Measurements from ENCODE around the gene CD38.
"Not testable (repeated sequence)": the region's sequence is repeated elsewhere in the genome, so short reads cannot be mapped to it uniquely, and the experiment has no call there.

CD38 gene

DNA sequence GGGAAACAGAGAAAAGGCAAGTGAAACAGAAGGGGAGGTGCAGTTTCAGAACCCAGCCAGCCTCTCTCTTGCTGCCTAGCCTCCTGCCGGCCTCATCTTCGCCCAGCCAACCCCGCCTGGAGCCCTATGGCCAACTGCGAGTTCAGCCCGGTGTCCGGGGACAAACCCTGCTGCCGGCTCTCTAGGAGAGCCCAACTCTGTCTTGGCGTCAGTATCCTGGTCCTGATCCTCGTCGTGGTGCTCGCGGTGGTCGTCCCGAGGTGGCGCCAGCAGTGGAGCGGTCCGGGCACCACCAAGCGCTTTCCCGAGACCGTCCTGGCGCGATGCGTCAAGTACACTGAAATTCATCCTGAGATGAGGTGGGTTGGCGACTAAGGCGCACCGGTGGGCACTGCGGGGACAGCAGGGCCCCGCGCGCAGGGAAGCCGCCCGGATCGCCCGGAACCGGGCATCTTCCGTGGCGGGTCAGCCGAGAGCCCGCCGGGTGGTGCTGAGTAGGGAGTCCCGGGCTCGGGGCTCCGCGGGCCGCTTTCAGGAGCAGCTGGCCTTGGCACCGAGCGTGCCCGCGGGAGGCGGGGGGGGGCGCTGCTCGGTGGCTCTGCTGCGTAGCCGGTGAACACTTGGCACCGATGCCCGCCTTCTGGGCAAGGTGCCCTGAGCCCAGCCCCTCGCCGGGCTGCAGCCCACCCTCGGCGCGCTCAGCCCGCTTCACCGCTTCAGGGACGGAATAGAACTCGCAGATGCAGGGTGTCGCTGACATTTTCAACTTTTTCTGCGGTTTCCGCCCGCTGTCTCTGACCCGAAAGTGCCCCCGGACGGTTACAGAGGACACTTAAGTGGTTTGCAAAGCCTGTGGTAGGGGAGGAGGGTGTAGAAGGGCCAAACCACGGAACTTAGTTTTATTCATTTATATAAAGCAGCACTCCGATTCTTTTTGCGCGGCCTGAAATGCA, at the start of gene CD38:
CD38 (plus strand) TSS at position 40 of the 953 bp plus-strand sequence; CDS start at position 127, 87 bp downstream.
- DNase-seq (ENCODE audit: low read depth), result no peak

DNA sequence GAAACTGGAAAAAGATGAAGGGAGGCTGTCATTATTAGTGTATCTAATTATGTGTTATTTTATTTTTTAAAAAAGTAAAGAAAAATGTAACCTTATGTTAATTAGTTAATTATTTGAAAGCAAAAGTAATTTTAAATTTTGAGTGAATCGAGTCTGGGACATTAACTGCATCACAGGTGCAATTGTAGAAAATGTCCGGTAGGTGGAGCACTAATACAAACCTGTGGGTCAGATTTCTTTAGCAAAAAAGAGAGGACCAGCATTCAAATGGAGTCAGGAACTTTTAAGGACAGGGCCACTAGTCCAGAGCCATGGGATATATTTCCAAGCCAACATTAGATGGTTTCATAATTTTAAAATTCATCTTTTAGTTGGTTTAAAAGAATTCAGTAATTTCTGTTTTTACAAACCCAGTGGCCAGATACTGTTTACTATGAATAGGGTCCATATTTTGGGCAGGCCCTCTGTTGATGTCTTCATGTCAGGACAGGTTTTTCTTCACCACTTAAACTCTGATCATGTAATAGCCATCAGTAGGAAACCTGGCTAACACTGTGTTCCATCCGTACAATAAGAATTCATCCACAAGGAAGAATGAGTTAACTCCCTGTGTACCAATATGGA, 48.1 kb upstream of the CD38 start:
- no peak for DNase-seq (ENCODE audit: low read depth)

DNA sequence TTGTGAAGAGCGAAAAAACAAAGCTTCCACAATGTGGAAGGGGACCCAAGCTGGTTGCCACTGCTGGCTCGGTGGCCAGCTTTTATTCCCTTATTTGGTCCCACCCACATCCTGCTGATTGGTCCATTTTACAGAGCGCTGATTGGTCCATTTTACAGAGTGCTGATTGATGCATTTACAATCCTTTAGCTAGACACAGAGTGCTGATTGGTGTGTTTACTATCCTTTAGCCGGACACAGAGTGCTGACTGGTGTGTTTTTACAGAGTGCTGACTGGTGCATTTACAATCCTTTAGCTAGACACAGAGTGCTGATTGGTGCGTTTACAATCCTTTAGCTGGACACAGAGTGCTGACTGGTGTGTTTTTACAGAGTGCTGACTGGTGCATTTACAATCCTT, 45.1 kb upstream of the CD38 start:
- not testable (repeated sequence) for DNase-seq (ENCODE audit: low read depth)

GRCh38 chr4:15735536-15735935, 42.6 kb upstream of the CD38 start:
- no peak for DNase-seq (ENCODE audit: low read depth)

GRCh38 chr4:15736514-15737050, 41.5 kb upstream of the CD38 start:
- no peak for DNase-seq (ENCODE audit: low read depth)

DNA sequence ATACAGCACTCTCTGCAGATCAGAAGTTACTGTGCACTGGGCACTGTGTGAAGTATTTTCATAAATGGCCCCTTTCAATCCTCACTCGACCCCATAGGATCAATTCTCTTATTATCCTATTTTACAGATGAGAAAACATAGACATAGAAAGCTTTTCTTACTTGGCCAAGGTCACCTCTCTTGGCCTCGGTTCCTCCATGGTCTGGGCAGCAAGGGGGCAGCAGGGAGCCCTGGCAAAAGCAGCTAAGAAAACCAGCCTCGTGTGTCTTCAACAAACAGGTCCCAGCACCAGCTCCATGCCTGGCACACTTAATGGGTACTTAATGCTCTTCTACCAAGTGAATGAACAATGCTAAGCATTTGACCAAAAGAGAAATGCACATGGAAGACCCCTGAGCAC, 40.9 kb upstream of the CD38 start:
- no peak for DNase-seq (ENCODE audit: low read depth)

- no peak for DNase-seq (ENCODE audit: low read depth)
These were observed 39.3 kb upstream of the CD38 start for GRCh38 chr4:15738877-15739276.

GRCh38 chr4:15740764-15741404, 37.2 kb upstream of the CD38 start:
- no peak for DNase-seq (ENCODE audit: low read depth)

- DNase-seq (ENCODE audit: low read depth), result no peak
These were observed 36.0 kb upstream of the CD38 start for GRCh38 chr4:15742083-15742582.

GRCh38 chr4:15742637-15743036, 35.5 kb upstream of the CD38 start:
- no peak for DNase-seq (ENCODE audit: low read depth)

DNA sequence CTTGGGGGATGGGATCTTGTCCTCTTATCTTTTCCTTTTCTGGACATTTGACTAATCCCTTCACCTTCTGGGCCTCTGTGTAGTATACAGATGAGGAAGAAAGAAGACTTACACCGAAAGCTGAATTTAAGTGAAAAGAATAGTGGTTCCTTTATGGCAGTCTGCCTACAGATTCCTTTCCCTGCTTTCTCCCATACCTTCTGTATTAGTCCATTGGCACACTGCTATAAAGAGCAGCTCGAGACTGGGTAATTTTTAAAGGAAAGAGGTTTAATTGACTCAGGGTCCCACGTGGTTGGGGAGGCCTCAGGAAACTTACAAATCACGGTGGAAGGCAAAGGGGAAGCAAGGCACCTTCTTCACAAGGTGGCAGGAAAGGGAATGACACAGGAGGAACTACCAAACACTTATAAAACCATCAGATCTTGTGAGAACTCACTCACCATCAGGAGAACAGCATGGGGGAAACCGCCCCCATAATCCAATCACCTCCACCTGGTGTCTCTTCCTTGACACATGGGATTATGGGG, 34.0 kb upstream of the CD38 start:
- no peak for DNase-seq (ENCODE audit: low read depth)

GRCh38 chr4:15746110-15746509, 32.0 kb upstream of the CD38 start:
- no peak for DNase-seq (ENCODE audit: low read depth)

DNA sequence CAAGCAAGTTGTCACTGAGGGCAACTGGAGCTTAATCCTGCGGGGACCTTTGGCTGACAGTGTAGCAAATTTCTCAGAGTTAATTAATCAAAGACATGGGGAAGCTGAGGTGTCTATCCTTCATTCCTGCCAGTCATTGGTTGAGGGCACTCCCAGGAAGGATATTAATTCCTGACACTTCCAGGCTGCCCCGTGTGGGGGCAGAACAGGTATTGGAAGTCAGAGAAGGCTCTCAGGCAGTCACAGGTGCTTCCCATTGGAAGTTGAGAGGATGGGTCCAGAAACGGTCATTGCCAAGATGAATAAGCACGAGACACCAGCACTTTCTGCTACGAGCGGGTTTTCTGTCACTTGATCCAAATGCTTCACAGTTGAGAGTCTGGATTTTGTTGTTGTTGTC, 29.1 kb upstream of the CD38 start:
- DNase-seq (ENCODE audit: low read depth), result no peak

DNA sequence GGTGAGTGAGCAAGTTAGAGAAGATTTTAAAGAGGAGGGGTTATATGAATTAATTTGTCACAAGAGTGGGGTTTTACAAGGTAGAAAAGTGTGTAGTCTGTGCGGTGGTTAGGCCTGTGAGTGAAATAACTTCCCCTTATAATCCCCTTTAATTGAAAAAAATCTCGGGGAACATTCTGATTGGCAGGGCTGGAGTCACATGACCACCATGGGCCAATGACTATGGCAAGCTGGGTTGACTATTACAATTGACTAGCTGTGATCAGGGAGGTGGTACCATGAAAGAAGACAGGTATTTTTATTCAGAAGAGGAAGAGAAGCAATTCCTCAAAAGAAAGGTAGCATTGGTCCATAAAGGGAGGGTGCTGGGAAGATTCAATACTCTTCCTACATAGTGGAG, 27.0 kb upstream of the CD38 start:
- DNase-seq (ENCODE audit: low read depth), result no peak

- DNase-seq (ENCODE audit: low read depth), result no peak
These were observed 25.0 kb upstream of the CD38 start for GRCh38 chr4:15753081-15753480.

GRCh38 chr4:15753786-15754185, 24.3 kb upstream of the CD38 start:
- DNase-seq (ENCODE audit: low read depth), result no peak

GRCh38 chr4:15754323-15754722, 23.8 kb upstream of the CD38 start:
- DNase-seq (ENCODE audit: low read depth), result no peak

GRCh38 chr4:15755321-15756155, 22.6 kb upstream of the CD38 start:
- no peak for DNase-seq (ENCODE audit: low read depth)

- peak; percentile 41 for DNase-seq (ENCODE audit: low read depth)
These were observed 21.7 kb upstream of the CD38 start for GRCh38 chr4:15756361-15756861.

DNA sequence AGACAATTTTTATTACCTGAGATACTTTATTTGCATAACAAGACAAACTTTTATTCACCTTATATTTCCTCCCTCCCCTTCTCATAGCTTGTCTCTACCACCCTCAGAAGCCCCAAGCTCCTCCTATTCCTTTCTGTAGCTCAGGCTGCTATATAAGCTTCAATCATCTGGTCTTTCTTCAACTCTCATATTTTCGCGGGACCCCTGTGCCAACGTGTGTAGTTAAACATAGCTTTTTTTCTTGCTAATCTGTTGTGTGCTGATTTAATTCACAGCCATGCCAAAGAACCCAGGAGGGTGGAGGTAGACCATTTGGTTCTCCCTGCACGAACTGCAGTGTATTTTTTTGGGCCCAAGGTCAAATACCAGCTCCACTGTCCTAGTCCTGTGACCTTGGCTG, 21.1 kb upstream of the CD38 start:
- DNase-seq (ENCODE audit: low read depth), result no peak

- DNase-seq (ENCODE audit: low read depth), result no peak
These were observed 19.8 kb upstream of the CD38 start for GRCh38 chr4:15758294-15758693.
